Measurements from ENCODE around the gene STK32B.
"Not testable (repeated sequence)": the region's sequence is repeated elsewhere in the genome, so short reads cannot be mapped to it uniquely, and the experiment has no call there.

STK32B gene

DNA sequence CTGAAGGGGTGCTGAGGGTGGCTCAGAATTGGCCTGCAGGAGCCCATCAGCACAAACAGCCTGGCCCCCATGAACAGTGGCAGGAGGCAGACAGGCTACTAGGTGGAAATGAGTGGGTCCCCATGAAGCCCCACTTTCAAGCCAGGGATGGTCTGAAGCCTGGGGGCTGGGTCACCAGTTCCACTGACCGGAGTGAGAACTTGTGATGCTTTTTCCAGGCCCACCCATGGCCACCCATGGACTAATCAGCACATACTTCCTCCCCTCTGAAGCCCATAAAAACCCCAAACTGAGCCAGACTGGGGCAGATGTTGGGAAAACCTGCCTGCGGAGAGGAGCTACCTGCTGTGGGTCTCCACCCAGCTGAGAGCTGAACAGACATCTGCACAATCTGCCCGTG is 372.9 kb downstream of the STK32B start:
- DNase-seq (ENCODE audit: low read depth in 3 of 3, low spot score in 1 of 3) = no peak

GRCh38 chr4:5424901-5425300 is 373.6 kb downstream of the STK32B start:
- DNase-seq (ENCODE audit: low read depth in 3 of 3, low spot score in 1 of 3) = no peak

DNA sequence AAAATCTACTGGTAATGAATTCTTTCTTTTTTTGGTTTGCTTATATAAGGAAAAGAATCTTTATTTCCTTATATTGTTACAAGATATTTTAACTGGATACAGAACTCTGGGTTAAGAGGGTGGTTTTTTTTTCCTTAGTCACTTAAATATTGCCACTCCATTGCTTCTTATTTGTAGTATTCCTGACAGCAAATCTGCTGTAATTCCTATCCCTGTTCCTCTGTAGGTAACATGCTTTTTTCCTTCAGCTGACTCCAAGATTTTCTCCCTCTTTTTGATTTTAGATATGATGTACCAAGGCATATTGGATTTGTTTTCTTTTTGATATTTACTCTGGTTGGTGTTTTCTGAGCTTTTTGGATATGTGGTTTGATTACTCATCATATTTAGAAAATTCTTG is 378.5 kb downstream of the STK32B start:
- no peak for DNase-seq (ENCODE audit: low read depth in 3 of 3, low spot score in 1 of 3)

GRCh38 chr4:5433196-5433595 is 381.9 kb downstream of the STK32B start:
- DNase-seq (ENCODE audit: low read depth in 3 of 3, low spot score in 1 of 3) = no peak

- DNase-seq (ENCODE audit: low read depth in 3 of 3, low spot score in 1 of 3) = no peak
Measured at GRCh38 chr4:5435201-5435600, 383.9 kb downstream of the STK32B start.

GRCh38 chr4:5435823-5436222 is 384.5 kb downstream of the STK32B start:
- DNase-seq (ENCODE audit: low read depth in 3 of 3, low spot score in 1 of 3) = no peak

GRCh38 chr4:5443976-5444802 is 392.9 kb downstream of the STK32B start:
- DNase-seq (ENCODE audit: low read depth in 3 of 3, low spot score in 1 of 3) = not testable (repeated sequence)

DNA sequence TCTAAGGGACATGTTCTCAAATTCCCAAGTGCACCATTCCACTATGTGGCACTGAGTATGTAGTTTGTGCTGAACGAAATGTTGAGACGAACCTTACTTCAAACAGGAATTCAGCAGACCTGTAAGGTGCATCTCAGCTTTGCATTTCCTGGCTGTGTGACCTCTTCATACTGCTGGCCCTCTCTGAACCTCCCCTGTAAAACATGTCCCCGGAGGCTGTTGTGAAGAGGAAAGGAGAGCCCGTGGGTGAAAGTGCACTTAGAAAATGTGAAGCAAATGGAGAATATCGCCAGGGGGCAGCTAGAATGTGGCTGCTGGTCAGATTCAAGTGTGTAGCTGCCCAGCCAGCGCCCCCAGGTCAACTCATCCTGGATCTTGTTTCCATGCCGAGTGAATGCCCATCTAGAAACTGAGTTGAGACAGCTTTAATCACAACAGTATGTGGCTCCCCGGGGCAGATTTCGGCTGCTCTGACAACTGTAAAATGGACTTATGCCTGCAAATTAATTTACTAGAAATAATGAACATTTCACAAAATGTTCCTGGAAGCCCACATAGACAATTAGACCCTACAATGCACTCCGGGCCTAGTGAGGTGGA is 393.7 kb downstream of the STK32B start:
- DNase-seq (ENCODE audit: low read depth in 3 of 3, low spot score in 1 of 3) = no peak

GRCh38 chr4:5446595-5447226 is 395.4 kb downstream of the STK32B start:
- no peak for DNase-seq (ENCODE audit: low read depth in 3 of 3, low spot score in 1 of 3)

DNA sequence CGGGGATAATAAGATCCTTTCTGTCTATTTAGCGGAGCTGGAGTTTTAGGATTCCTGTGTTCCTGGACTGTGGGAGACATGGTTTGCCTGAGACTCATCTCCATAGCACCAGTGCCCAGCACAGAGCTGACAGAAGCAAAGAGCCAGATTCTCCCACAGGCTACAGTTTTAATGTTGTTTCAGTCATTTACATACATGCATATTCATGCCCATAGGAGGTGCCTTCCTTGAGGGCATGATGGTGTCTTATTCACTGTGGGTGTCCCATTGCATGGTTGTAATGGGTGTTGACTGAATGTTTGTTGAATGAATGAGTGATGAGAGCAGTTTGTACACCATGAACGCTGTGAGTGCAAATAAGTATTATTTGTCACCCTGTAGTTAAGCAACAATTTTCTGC is 396.5 kb downstream of the STK32B start:
- DNase-seq (ENCODE audit: low read depth in 3 of 3, low spot score in 1 of 3) = no peak

GRCh38 chr4:5448221-5448620 is 396.9 kb downstream of the STK32B start:
- DNase-seq (ENCODE audit: low read depth in 3 of 3, low spot score in 1 of 3) = no peak

DNA sequence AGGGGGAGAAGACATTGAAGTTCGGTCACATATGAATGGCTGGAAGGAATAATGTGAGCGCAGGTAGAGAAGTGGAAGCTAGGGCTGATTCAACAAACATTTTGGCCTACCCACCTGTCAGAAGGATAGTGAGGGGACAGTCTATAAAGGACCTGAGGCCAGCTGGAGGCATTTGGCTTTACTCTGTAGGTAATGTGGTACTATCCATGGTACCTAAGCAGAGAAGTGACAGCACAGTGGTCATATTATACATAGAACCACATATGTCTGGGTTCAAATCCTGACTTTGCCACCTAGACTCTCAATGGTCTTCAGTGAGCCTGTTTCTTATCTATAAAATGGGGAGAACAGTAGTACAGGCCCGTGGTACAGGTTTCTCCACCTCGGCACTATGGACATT is 400.0 kb downstream of the STK32B start:
- no peak for DNase-seq (ENCODE audit: low read depth in 3 of 3, low spot score in 1 of 3)

- DNase-seq (ENCODE audit: low read depth in 3 of 3, low spot score in 1 of 3) = no peak
Measured at GRCh38 chr4:5452156-5452555, 400.9 kb downstream of the STK32B start.

- DNase-seq (ENCODE audit: low read depth in 3 of 3, low spot score in 1 of 3) = no peak
Measured at GRCh38 chr4:5455003-5455585, 403.8 kb downstream of the STK32B start.

GRCh38 chr4:5456296-5456845 is 405.1 kb downstream of the STK32B start:
- no peak for DNase-seq (ENCODE audit: low read depth in 3 of 3, low spot score in 1 of 3)

- no peak for DNase-seq (ENCODE audit: low read depth in 3 of 3, low spot score in 1 of 3)
Measured at GRCh38 chr4:5458676-5459075, 407.4 kb downstream of the STK32B start.

GRCh38 chr4:5459236-5459635 is 408.0 kb downstream of the STK32B start:
- no peak for DNase-seq (ENCODE audit: low read depth in 3 of 3, low spot score in 1 of 3)

GRCh38 chr4:5460106-5460801 is 409.0 kb downstream of the STK32B start:
- no peak for DNase-seq (ENCODE audit: low read depth in 3 of 3, low spot score in 1 of 3)

- DNase-seq (ENCODE audit: low read depth in 3 of 3, low spot score in 1 of 3) = no peak
Measured at GRCh38 chr4:5461477-5461876, 410.2 kb downstream of the STK32B start.

- no peak for DNase-seq (ENCODE audit: low read depth in 3 of 3, low spot score in 1 of 3)
Measured at GRCh38 chr4:5462254-5462835, 411.1 kb downstream of the STK32B start.

GRCh38 chr4:5462896-5463295 is 411.6 kb downstream of the STK32B start:
- DNase-seq (ENCODE audit: low read depth in 3 of 3, low spot score in 1 of 3) = no peak

Measured in stimulated activated CD4-positive, alpha-beta T cell treated with anti-CD3 and anti-CD28 coated beads, TNF-alpha, amount 100 ng/mL, for 1 hour (primary cell).